Stimulated activated CD8-positive, alpha-beta memory T cell treated with anti-CD3 and anti-CD28 coated beads, Interleukin-7, amount 100 ng/mL, for 1 hour (primary cell): Measurements from ENCODE around the gene ATXN7L1.
"Not testable (repeated sequence)": the region's sequence is repeated elsewhere in the genome, so short reads cannot be mapped to it uniquely, and the experiment has no call there.

Source experiments
- DNase-seq, 2 donors: peaks; one replicate each; pipeline ENCODE4 v3.0.0-alpha.2; 2020; ENCODE audit warnings: low read depth in 2 of 2

ATXN7L1 gene

GRCh38 chr7:105860793-105861192, 15.6 kb downstream of the ATXN7L1 start:
- DNase-seq = no peak

- no peak for DNase-seq
Observed at GRCh38 chr7:105857009-105857952, 19.1 kb downstream of the ATXN7L1 start.

- DNase-seq = no peak
Observed at GRCh38 chr7:105854498-105854897, 21.9 kb downstream of the ATXN7L1 start.

- DNase-seq = no peak
Observed at GRCh38 chr7:105853931-105854419, 22.4 kb downstream of the ATXN7L1 start.

- no peak for DNase-seq
Observed at GRCh38 chr7:105851064-105851463, 25.3 kb downstream of the ATXN7L1 start.

GRCh38 chr7:105849122-105849855, 27.1 kb downstream of the ATXN7L1 start:
- DNase-seq = peak; percentile 46 to 48

GRCh38 chr7:105846404-105846803, 30.0 kb downstream of the ATXN7L1 start:
- DNase-seq = no peak

GRCh38 chr7:105844681-105845080, 31.7 kb downstream of the ATXN7L1 start:
- DNase-seq = not testable (repeated sequence)

- no peak for DNase-seq
Observed at GRCh38 chr7:105841866-105842265, 34.5 kb downstream of the ATXN7L1 start.

GRCh38 chr7:105840981-105841749, 35.2 kb downstream of the ATXN7L1 start:
- DNase-seq = no peak

GRCh38 chr7:105839266-105839665, 37.1 kb downstream of the ATXN7L1 start:
- DNase-seq = no peak

GRCh38 chr7:105838627-105839231, 37.7 kb downstream of the ATXN7L1 start:
- no peak for DNase-seq

- no peak for DNase-seq
Observed at GRCh38 chr7:105837765-105838626, 38.4 kb downstream of the ATXN7L1 start.

- DNase-seq = no peak
Observed at GRCh38 chr7:105835441-105835840, 41.0 kb downstream of the ATXN7L1 start.

GRCh38 chr7:105831824-105832535, 44.4 kb downstream of the ATXN7L1 start:
- DNase-seq = no peak

GRCh38 chr7:105831302-105831620, 45.1 kb downstream of the ATXN7L1 start:
- DNase-seq = no peak

- DNase-seq = no peak
Observed at GRCh38 chr7:105830405-105831301, 45.7 kb downstream of the ATXN7L1 start.

- DNase-seq = no peak
Observed at GRCh38 chr7:105829681-105830322, 46.6 kb downstream of the ATXN7L1 start.
